Germinal center (tissue), 1 donor: ENCODE results near the gene ETS1.
A peak's percentile ranks its signal among the peaks of the same experiment; 100 is the strongest.

ENCODE experiments used
- DNase-seq: peaks from one replicate; pipeline ENCODE4 v3.0.0; 2012; ENCODE audit warnings: mixed read lengths, low spot score

The ETS1 gene

GRCh38 chr11:128535468-128536457, 51.6 kb downstream of the ETS1 start:
- DNase-seq: no peak

- no peak for DNase-seq
Observed at GRCh38 chr11:128533472-128533871, 53.9 kb downstream of the ETS1 start.

GRCh38 chr11:128532572-128533091, 54.7 kb downstream of the ETS1 start:
- no peak for DNase-seq

- DNase-seq: no peak
Observed at GRCh38 chr11:128532016-128532571, 55.3 kb downstream of the ETS1 start.

GRCh38 chr11:128531588-128531987, 55.8 kb downstream of the ETS1 start:
- DNase-seq: no peak

- no peak for DNase-seq
Observed at GRCh38 chr11:128530118-128531074, 57.0 kb downstream of the ETS1 start.

GRCh38 chr11:128528294-128528693, 59.1 kb downstream of the ETS1 start:
- no peak for DNase-seq

- DNase-seq: no peak
Observed at GRCh38 chr11:128527046-128527445, 60.3 kb downstream of the ETS1 start.

GRCh38 chr11:128525411-128526243, 61.7 kb downstream of the ETS1 start:
- no peak for DNase-seq

- DNase-seq: no peak
Observed at GRCh38 chr11:128524172-128524571, 63.2 kb downstream of the ETS1 start.

- DNase-seq: no peak
Observed at GRCh38 chr11:128523641-128524040, 63.7 kb downstream of the ETS1 start.

GRCh38 chr11:128522943-128523518, 64.3 kb downstream of the ETS1 start:
- no peak for DNase-seq

- peak; percentile 95 for DNase-seq
Observed at GRCh38 chr11:128522055-128522942, 65.1 kb downstream of the ETS1 start.

- peak; percentile 27 for DNase-seq
Observed at GRCh38 chr11:128521682-128522054, 65.7 kb downstream of the ETS1 start.

- DNase-seq: peak; percentile 37
Observed at GRCh38 chr11:128520888-128521681, 66.3 kb downstream of the ETS1 start.

- no peak for DNase-seq
Observed at GRCh38 chr11:128520206-128520887, 67.0 kb downstream of the ETS1 start.

GRCh38 chr11:128519338-128519737, 68.0 kb downstream of the ETS1 start:
- DNase-seq: peak; percentile 33

GRCh38 chr11:128518493-128519207, 68.7 kb downstream of the ETS1 start:
- DNase-seq: no peak
